GM23338 (cell line): ENCODE data around the gene PTCH2.

Source experiments
- CREB1 ChIP-seq: fragments of 250-450 bp; sonication (Bioruptor Pico); IDR thresholded peaks from 2 replicates; pipeline ENCODE4 v1.5.0; 2020; ENCODE audit warnings: low read depth, mild to moderate bottlenecking, moderate library complexity
- ETS1 ChIP-seq: IDR thresholded peaks from 2 replicates; pipeline ENCODE4 v1.6.1; 2016; ENCODE audit warnings: antibody characterized with exemption
- EZH2 ChIP-seq: fragments of 200-600 bp; sonication (generic); IDR thresholded peaks from one replicate; pipeline ENCODE4 v1.8.0; 2017; ENCODE audit warnings: antibody characterized with exemption, mild to moderate bottlenecking, low read depth; ENCODE audit not compliant: unreplicated experiment
- NANOG ChIP-seq: IDR thresholded peaks from 2 replicates; pipeline ENCODE4 v1.6.1; 2016; ENCODE audit warnings: antibody characterized with exemption, borderline replicate concordance
- POLR2AphosphoS5 ChIP-seq: IDR thresholded peaks from 2 replicates; pipeline ENCODE4 v1.6.1; 2016; ENCODE audit warnings: antibody characterized with exemption, low read depth
- REST ChIP-seq: IDR thresholded peaks from one replicate; pipeline ENCODE4 v1.6.1; 2018; ENCODE audit warnings: antibody characterized with exemption; ENCODE audit not compliant: unreplicated experiment
- ZNF331 ChIP-seq: fragments of 250-450 bp; sonication (Bioruptor Pico); IDR thresholded peaks from 2 replicates; pipeline ENCODE4 v1.5.0; 2020; ENCODE audit warnings: low read depth, mild to moderate bottlenecking, moderate library complexity
- TF ChIP-seq, protein P1 (sequence below), 2 experiments: fragments of 200-600 bp in 1 of 2; sonication (generic) in 1 of 2; conservative IDR thresholded peaks; 2 replicates each; pipeline versions ENCODE4 v1.5.1 to v1.6.1; 2016 to 2017; ENCODE audit warnings: antibody characterized with exemption in 2 of 2, low read depth in 2 of 2, mild to moderate bottlenecking in 2 of 2, moderate library complexity in 1 of 2

DNA sequence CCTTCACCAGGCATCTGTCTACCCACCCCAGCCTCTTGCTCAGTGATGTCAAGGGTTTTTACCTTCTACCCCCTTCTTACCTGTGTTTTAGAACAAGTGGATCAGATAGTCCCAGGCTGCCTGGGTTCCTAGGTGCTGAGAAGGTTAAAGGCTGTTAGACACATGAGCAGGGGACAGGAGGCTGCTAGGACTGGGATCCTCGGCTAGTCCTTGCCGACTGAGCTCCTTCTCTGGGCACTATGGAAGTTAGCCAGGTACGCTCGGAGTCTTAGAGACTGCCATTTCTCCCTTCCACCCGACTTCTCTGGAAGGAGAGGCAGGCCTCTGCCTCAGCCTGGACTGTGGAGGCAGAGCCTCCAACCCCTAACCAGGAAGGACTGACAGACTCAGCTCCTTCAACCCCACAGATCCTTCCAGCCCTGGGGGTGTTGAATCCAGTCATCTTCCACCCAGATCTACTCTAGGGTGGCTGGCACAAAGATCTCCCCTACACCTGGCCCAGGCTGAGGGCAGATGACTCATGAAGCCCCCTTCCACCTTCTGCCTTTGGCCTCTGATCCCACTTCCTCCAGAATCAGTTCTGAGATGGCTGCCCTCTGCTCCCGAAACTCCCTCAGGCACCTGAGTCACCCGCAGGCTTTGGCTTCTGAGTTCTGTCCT is 36.2 kb downstream of the PTCH2 start, which contains the start of gene DYNLT4:
- TF ChIP-seq, protein P1, sequence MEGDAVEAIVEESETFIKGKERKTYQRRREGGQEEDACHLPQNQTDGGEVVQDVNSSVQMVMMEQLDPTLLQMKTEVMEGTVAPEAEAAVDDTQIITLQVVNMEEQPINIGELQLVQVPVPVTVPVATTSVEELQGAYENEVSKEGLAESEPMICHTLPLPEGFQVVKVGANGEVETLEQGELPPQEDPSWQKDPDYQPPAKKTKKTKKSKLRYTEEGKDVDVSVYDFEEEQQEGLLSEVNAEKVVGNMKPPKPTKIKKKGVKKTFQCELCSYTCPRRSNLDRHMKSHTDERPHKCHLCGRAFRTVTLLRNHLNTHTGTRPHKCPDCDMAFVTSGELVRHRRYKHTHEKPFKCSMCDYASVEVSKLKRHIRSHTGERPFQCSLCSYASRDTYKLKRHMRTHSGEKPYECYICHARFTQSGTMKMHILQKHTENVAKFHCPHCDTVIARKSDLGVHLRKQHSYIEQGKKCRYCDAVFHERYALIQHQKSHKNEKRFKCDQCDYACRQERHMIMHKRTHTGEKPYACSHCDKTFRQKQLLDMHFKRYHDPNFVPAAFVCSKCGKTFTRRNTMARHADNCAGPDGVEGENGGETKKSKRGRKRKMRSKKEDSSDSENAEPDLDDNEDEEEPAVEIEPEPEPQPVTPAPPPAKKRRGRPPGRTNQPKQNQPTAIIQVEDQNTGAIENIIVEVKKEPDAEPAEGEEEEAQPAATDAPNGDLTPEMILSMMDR (conservative IDR thresholded peaks at IDR 0.05; ENCODE audit: low read depth in 2 of 2): no peak
- TF ChIP-seq POLR2AphosphoS5 (no peak), EZH2 (no peak), CREB1 (CRISPR knock-in tag) (no peak), REST (no peak), ZNF331 (no peak), NANOG (no peak), ETS1 (no peak)
